Adipose tissue (tissue), 3 donors: Measurements from ENCODE around the gene FHIP2A. TPM values are rescaled to one million over a fixed set of nuclear protein-coding genes. Genes with fewer than 3 reads are reported as not detected.
A peak's percentile ranks its signal among the peaks of the same experiment; 100 is the strongest.
"Not testable (repeated sequence)": the region's sequence is repeated elsewhere in the genome, so short reads cannot be mapped to it uniquely, and the experiment has no call there.

Source experiments
- H3K27ac ChIP-seq: one replicate; pipeline ENCODE4 v1.5.1; 2013; ENCODE audit warnings: low read depth, low read length
- WGBS, 3 donors: extraction: QIAGEN DNeasy Blood & Tissue Kit; methylation state at CpG; one replicate each; pipeline ENCODE4 v1.1.7; 2013; 5-methylcytosine and 5-hydroxymethylcytosine counted together
- polyA plus RNA-seq, 3 donors: library from polyadenylated mRNA; stranded (reverse); fragments of 200-250 nt; gene quantifications; one replicate each; pipeline ENCODE4 v1.2.3, GENCODE V29; 2013
- donor health status: healthy with polysubstance abuse.
- donor health status: Bipolar disorder and iron deficiency.
- donor health status: healthy.

Gene FHIP2A
- 1 to 10 TPM; 3.2 to 8.8 (median 8.7) TPM for polyA plus RNA-seq

GRCh38 chr10:114821293-114821914 lies at the start of gene FHIP2A:
Gene FHIP2A (plus strand): TSS chr10:114821780. CDS start chr10:114822079, 299 bp downstream.
- 1 to 3% (median 1%) methylated on average over 29 to 59 of the region's 59 CpGs for WGBS, 3 donors
- peak within 1 kb of the TSS; percentile 70 for H3K27ac ChIP-seq

GRCh38 chr10:114772496-114773196 lies 48.9 kb upstream of the FHIP2A start:
- 93 to 100% (median 94%) methylated on average over 1 of the region's 1 CpG for WGBS, 3 donors
- no peak overlapping the region for H3K27ac ChIP-seq

- no peak overlapping the region for H3K27ac ChIP-seq
- 59 to 97% (median 67%) methylated on average over 3 of the region's 3 CpGs for WGBS, 3 donors
Observed at GRCh38 chr10:114773197-114773532, 48.4 kb upstream of the FHIP2A start.

- 76 to 90% (median 89%) methylated on average over 3 of the region's 3 CpGs for WGBS, 3 donors
- not testable (repeated sequence) for H3K27ac ChIP-seq
Observed at GRCh38 chr10:114775082-114775481, 46.5 kb upstream of the FHIP2A start.

GRCh38 chr10:114777415-114777814 lies 44.2 kb upstream of the FHIP2A start:
- H3K27ac ChIP-seq = no peak overlapping the region
- 74 to 85% (median 81%) methylated on average over 1 of the region's 1 CpG for WGBS, 3 donors

GRCh38 chr10:114779803-114780576 lies 41.6 kb upstream of the FHIP2A start:
- 39 to 56% (median 42%) methylated on average over 3 of the region's 3 CpGs for WGBS, 3 donors
- H3K27ac ChIP-seq = no peak overlapping the region

GRCh38 chr10:114780577-114781184 lies 40.9 kb upstream of the FHIP2A start:
- no peak overlapping the region for H3K27ac ChIP-seq
- WGBS, 3 donors = 76 to 87% (median 77%) methylated on average over 2 of the region's 2 CpGs

- H3K27ac ChIP-seq = no peak overlapping the region
- 93% methylated on average over 7 of the region's 7 CpGs for WGBS, 3 donors
Observed at GRCh38 chr10:114782666-114783065, 38.9 kb upstream of the FHIP2A start.

GRCh38 chr10:114783686-114784085 lies 37.9 kb upstream of the FHIP2A start:
- WGBS, 3 donors = 45 to 85% (median 73%) methylated on average over 7 of the region's 7 CpGs
- no peak overlapping the region for H3K27ac ChIP-seq

- WGBS, 3 donors = 50 to 62% (median 56%) methylated on average over 8 to 9 of the region's 9 CpGs
- H3K27ac ChIP-seq = not testable (repeated sequence)
Observed at GRCh38 chr10:114786492-114786891, 35.1 kb upstream of the FHIP2A start.

- 89 to 97% (median 94%) methylated on average over 3 to 27 of the region's 30 CpGs for WGBS, 3 donors
Observed at GRCh38 chr10:114787131-114787530, 34.4 kb upstream of the FHIP2A start.

GRCh38 chr10:114791768-114792167 lies 29.8 kb upstream of the FHIP2A start:
- no peak overlapping the region for H3K27ac ChIP-seq
- 90 to 94% (median 90%) methylated on average over 3 of the region's 3 CpGs for WGBS, 3 donors

More at GRCh38 chr10:114787131-114787530, 34.4 kb upstream of the FHIP2A start:
- not testable (repeated sequence) for H3K27ac ChIP-seq

- no peak overlapping the region for H3K27ac ChIP-seq
- 84 to 90% (median 87%) methylated on average over 3 of the region's 3 CpGs for WGBS, 3 donors
Observed at GRCh38 chr10:114795039-114795438, 26.5 kb upstream of the FHIP2A start.

GRCh38 chr10:114800361-114800760 lies 21.2 kb upstream of the FHIP2A start:
- WGBS, 3 donors = 90 to 96% (median 91%) methylated on average over 1 of the region's 1 CpG
- H3K27ac ChIP-seq = no peak overlapping the region

GRCh38 chr10:114801411-114801813 lies 20.2 kb upstream of the FHIP2A start:
- WGBS, 3 donors = 29 to 63% (median 31%) methylated on average over 5 of the region's 5 CpGs
- H3K27ac ChIP-seq = no peak overlapping the region

GRCh38 chr10:114802177-114802576 lies 19.4 kb upstream of the FHIP2A start:
- 89 to 98% (median 94%) methylated on average over 3 of the region's 3 CpGs for WGBS, 3 donors
- H3K27ac ChIP-seq = no peak overlapping the region

GRCh38 chr10:114806562-114807391 lies 14.8 kb upstream of the FHIP2A start:
- 80 to 89% (median 84%) methylated on average over 3 of the region's 3 CpGs for WGBS, 3 donors
- no peak overlapping the region for H3K27ac ChIP-seq

- WGBS, 3 donors = 95 to 100% (median 98%) methylated on average over 2 of the region's 2 CpGs
- H3K27ac ChIP-seq = no peak overlapping the region
Observed at GRCh38 chr10:114808982-114809381, 12.6 kb upstream of the FHIP2A start.
